ENCODE data around the gene CYB561D1.

DNA sequence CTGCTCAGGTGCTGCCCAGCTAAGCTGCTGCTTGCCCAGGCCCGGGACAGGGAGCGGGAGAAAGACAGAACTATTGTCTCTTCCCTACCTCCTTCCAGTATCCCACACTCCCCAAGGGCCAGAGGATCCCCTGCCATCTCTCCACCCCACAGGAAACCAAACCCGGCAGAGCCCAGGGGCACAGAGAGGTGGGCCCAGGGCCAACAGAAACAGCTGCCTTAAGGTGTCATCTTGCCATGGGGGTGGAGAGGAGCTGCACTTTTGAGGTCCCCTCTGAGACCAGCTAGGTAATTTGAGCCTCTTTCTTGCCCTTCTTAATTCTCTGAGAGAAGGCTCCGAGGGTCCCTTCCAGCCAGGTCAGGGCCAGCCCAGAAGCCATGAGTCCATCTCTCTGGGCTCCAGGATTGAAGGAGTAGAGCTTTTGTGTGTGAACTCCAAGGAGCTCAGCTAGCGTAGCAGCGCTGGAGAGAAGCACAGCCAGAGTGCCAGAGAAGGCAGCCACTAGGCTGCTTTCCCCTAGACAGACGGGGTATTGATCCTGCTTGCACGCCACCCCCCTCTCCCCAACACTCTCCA lies 36.1 kb downstream of the CYB561D1 start:
- TF ChIP-seq, protein P1, sequence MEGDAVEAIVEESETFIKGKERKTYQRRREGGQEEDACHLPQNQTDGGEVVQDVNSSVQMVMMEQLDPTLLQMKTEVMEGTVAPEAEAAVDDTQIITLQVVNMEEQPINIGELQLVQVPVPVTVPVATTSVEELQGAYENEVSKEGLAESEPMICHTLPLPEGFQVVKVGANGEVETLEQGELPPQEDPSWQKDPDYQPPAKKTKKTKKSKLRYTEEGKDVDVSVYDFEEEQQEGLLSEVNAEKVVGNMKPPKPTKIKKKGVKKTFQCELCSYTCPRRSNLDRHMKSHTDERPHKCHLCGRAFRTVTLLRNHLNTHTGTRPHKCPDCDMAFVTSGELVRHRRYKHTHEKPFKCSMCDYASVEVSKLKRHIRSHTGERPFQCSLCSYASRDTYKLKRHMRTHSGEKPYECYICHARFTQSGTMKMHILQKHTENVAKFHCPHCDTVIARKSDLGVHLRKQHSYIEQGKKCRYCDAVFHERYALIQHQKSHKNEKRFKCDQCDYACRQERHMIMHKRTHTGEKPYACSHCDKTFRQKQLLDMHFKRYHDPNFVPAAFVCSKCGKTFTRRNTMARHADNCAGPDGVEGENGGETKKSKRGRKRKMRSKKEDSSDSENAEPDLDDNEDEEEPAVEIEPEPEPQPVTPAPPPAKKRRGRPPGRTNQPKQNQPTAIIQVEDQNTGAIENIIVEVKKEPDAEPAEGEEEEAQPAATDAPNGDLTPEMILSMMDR (tag by site-specific recombination; IDR thresholded peaks at IDR 0.05) = no peak
- TF ChIP-seq ZNF510 (tag by site-specific recombination; IDR thresholded peaks at IDR 0.05; ENCODE audit: insufficient replicate concordance) (no peak), ZNF658 (tag by site-specific recombination; IDR thresholded peaks at IDR 0.05) (no peak), ZNF530 (tag by site-specific recombination; IDR thresholded peaks at IDR 0.05; ENCODE audit: low read depth) (no peak), ZNF558 (tag by site-specific recombination; IDR thresholded peaks at IDR 0.05) (no peak)
- TF ChIP-seq, protein P2, sequence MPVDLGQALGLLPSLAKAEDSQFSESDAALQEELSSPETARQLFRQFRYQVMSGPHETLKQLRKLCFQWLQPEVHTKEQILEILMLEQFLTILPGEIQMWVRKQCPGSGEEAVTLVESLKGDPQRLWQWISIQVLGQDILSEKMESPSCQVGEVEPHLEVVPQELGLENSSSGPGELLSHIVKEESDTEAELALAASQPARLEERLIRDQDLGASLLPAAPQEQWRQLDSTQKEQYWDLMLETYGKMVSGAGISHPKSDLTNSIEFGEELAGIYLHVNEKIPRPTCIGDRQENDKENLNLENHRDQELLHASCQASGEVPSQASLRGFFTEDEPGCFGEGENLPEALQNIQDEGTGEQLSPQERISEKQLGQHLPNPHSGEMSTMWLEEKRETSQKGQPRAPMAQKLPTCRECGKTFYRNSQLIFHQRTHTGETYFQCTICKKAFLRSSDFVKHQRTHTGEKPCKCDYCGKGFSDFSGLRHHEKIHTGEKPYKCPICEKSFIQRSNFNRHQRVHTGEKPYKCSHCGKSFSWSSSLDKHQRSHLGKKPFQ (tag by site-specific recombination; IDR thresholded peaks at IDR 0.05) = no peak

Measured in HEK293 (cell line).